ENCODE results near the gene MOB2.
A peak's percentile ranks its signal among the peaks of the same experiment; 100 is the strongest.

MOB2 gene

GRCh38 chr11:1450949-1451710, 35.4 kb downstream of the MOB2 start:
- H3K36me3 ChIP-seq (ENCODE audit: control insufficient read depth in 4 of 4, insufficient read depth in 4 of 4, low read length in 3 of 4), result peaks cover 0 to 2% (median 0%) of the 10 kb centered on the region in 4 experiments
- H3K27me3 ChIP-seq (replicated peaks in 2 of 5; ENCODE audit: control insufficient read depth in 4 of 5, insufficient read depth in 5 of 5, low read length in 4 of 5), result peaks cover 0 to 3% (median 0%) of the 10 kb centered on the region in 5 experiments
- no peak overlapping the region for H3K4me3 ChIP-seq (ENCODE audit: control insufficient read depth in 1 of 7, extremely low read depth in 1 of 7, insufficient read depth in 4 of 7, low read depth in 2 of 7, low read length in 6 of 7)
- H3K4me1 ChIP-seq (ENCODE audit: control extremely low read depth in 1 of 4, control insufficient read depth in 4 of 4, insufficient read depth in 4 of 4, low read length in 3 of 4), result peaks cover 0 to 6% (median 2%) of the 10 kb centered on the region in 4 experiments
- H3K27ac ChIP-seq (ENCODE audit: insufficient read depth in 1 of 2, low read depth in 1 of 2, low read length in 2 of 2, poor library complexity in 1 of 2, severe bottlenecking in 2 of 2), result no peak overlapping the region
- H3K9me3 ChIP-seq (ENCODE audit: control extremely low read depth in 1 of 5, control insufficient read depth in 4 of 5, insufficient read depth in 2 of 5, low read depth in 1 of 5, low read length in 4 of 5), result no peaks in the 10 kb centered on the region
- peak in 2 of 3 donors; percentile 16 to 19 for DNase-seq
- CTCF ChIA-PET, result no interaction called here
- WGBS (ENCODE audit: insufficient coverage), result 93% methylated on average over 21 of the region's 22 CpGs
- POLR2A ChIA-PET, result no interaction called here

- ChIA-PET CTCF (no interaction called here), POLR2A (no interaction called here)
- H3K36me3 ChIP-seq (ENCODE audit: control insufficient read depth in 4 of 4, insufficient read depth in 4 of 4, low read length in 3 of 4), result peaks cover 0 to 2% (median 0%) of the 10 kb centered on the region in 4 experiments
- peaks cover 0 to 6% (median 2%) of the 10 kb centered on the region in 4 experiments for H3K4me1 ChIP-seq (ENCODE audit: control extremely low read depth in 1 of 4, control insufficient read depth in 4 of 4, insufficient read depth in 4 of 4, low read length in 3 of 4)
- peaks cover 0 to 3% (median 0%) of the 10 kb centered on the region in 5 experiments for H3K27me3 ChIP-seq (replicated peaks in 2 of 5; ENCODE audit: control insufficient read depth in 4 of 5, insufficient read depth in 5 of 5, low read length in 4 of 5)
- H3K4me3 ChIP-seq (ENCODE audit: control insufficient read depth in 1 of 7, extremely low read depth in 1 of 7, insufficient read depth in 4 of 7, low read depth in 2 of 7, low read length in 6 of 7), result no peak overlapping the region
- WGBS (ENCODE audit: insufficient coverage), result 96% methylated on average over 22 of the region's 29 CpGs
- H3K27ac ChIP-seq (ENCODE audit: insufficient read depth in 1 of 2, low read depth in 1 of 2, low read length in 2 of 2, poor library complexity in 1 of 2, severe bottlenecking in 2 of 2), result no peak overlapping the region
- no peaks in the 10 kb centered on the region for H3K9me3 ChIP-seq (ENCODE audit: control extremely low read depth in 1 of 5, control insufficient read depth in 4 of 5, insufficient read depth in 2 of 5, low read depth in 1 of 5, low read length in 4 of 5)
- DNase-seq, result no peak
These were observed 36.2 kb downstream of the MOB2 start for GRCh38 chr11:1450344-1450875.

- CTCF ChIA-PET, result no interaction called here
- H3K27ac ChIP-seq (ENCODE audit: insufficient read depth in 1 of 2, low read depth in 1 of 2, low read length in 2 of 2, poor library complexity in 1 of 2, severe bottlenecking in 2 of 2), result no peak overlapping the region
- WGBS (ENCODE audit: insufficient coverage), result 86% methylated on average over 18 of the region's 31 CpGs
- H3K4me1 ChIP-seq (ENCODE audit: control extremely low read depth in 1 of 4, control insufficient read depth in 4 of 4, insufficient read depth in 4 of 4, low read length in 3 of 4), result peaks cover 0 to 6% (median 2%) of the 10 kb centered on the region in 4 experiments
- H3K9me3 ChIP-seq (ENCODE audit: control extremely low read depth in 1 of 5, control insufficient read depth in 4 of 5, insufficient read depth in 2 of 5, low read depth in 1 of 5, low read length in 4 of 5), result no peaks in the 10 kb centered on the region
- no peak overlapping the region for H3K4me3 ChIP-seq (ENCODE audit: control insufficient read depth in 1 of 7, extremely low read depth in 1 of 7, insufficient read depth in 4 of 7, low read depth in 2 of 7, low read length in 6 of 7)
- POLR2A ChIA-PET, result no interaction called here
- peaks cover 0 to 2% (median 0%) of the 10 kb centered on the region in 4 experiments for H3K36me3 ChIP-seq (ENCODE audit: control insufficient read depth in 4 of 4, insufficient read depth in 4 of 4, low read length in 3 of 4)
- H3K27me3 ChIP-seq (replicated peaks in 2 of 5; ENCODE audit: control insufficient read depth in 4 of 5, insufficient read depth in 5 of 5, low read length in 4 of 5), result peaks cover 0 to 3% (median 0%) of the 10 kb centered on the region in 5 experiments
- no peak for DNase-seq
These were observed 36.9 kb downstream of the MOB2 start for GRCh38 chr11:1449490-1450243.

- Histone ChIP-seq H3K9me3 (ENCODE audit: control extremely low read depth in 1 of 5, control insufficient read depth in 4 of 5, insufficient read depth in 2 of 5, low read depth in 1 of 5, low read length in 4 of 5) (no peaks in the 10 kb centered on the region), H3K4me3 (ENCODE audit: control insufficient read depth in 1 of 7, extremely low read depth in 1 of 7, insufficient read depth in 4 of 7, low read depth in 2 of 7, low read length in 6 of 7) (no peak overlapping the region), H3K36me3 (ENCODE audit: control insufficient read depth in 4 of 4, insufficient read depth in 4 of 4, low read length in 3 of 4) (peaks cover 0 to 2% (median 0%) of the 10 kb centered on the region in 4 experiments), H3K27me3 (replicated peaks in 2 of 5; ENCODE audit: control insufficient read depth in 4 of 5, insufficient read depth in 5 of 5, low read length in 4 of 5) (peaks cover 0 to 3% (median 0%) of the 10 kb centered on the region in 5 experiments), H3K27ac (ENCODE audit: insufficient read depth in 1 of 2, low read depth in 1 of 2, low read length in 2 of 2, poor library complexity in 1 of 2, severe bottlenecking in 2 of 2) (no peak overlapping the region), H3K4me1 (ENCODE audit: control extremely low read depth in 1 of 4, control insufficient read depth in 4 of 4, insufficient read depth in 4 of 4, low read length in 3 of 4) (peaks cover 0 to 6% (median 2%) of the 10 kb centered on the region in 4 experiments)
- CTCF ChIA-PET, result no interaction called here
- POLR2A ChIA-PET, result no interaction called here
- 35% methylated on average over 23 of the region's 24 CpGs for WGBS (ENCODE audit: insufficient coverage)
- DNase-seq, result peak in 1 of 3 donors; percentile 9
These were observed 37.7 kb downstream of the MOB2 start for GRCh38 chr11:1448882-1449281.

- WGBS (ENCODE audit: insufficient coverage), result 84% methylated on average over 37 of the region's 49 CpGs
- DNase-seq, result no peak
- POLR2A ChIA-PET, result interaction anchor here (0.6 kb wide), 1 partner anchor 10 kb away, joined by 3 read pairs; no protein-coding TSS in a partner anchor
- H3K4me1 ChIP-seq (ENCODE audit: control extremely low read depth in 1 of 4, control insufficient read depth in 4 of 4, insufficient read depth in 4 of 4, low read length in 3 of 4), result peaks cover 0 to 6% (median 2%) of the 10 kb centered on the region in 4 experiments
- H3K27ac ChIP-seq (ENCODE audit: insufficient read depth in 1 of 2, low read depth in 1 of 2, low read length in 2 of 2, poor library complexity in 1 of 2, severe bottlenecking in 2 of 2), result no peak overlapping the region
- no peaks in the 10 kb centered on the region for H3K9me3 ChIP-seq (ENCODE audit: control extremely low read depth in 1 of 5, control insufficient read depth in 4 of 5, insufficient read depth in 2 of 5, low read depth in 1 of 5, low read length in 4 of 5)
- peaks cover 0 to 2% (median 0%) of the 10 kb centered on the region in 5 experiments for H3K27me3 ChIP-seq (replicated peaks in 2 of 5; ENCODE audit: control insufficient read depth in 4 of 5, insufficient read depth in 5 of 5, low read length in 4 of 5)
- H3K36me3 ChIP-seq (ENCODE audit: control insufficient read depth in 4 of 4, insufficient read depth in 4 of 4, low read length in 3 of 4), result peaks cover 0 to 2% (median 0%) of the 10 kb centered on the region in 4 experiments
- CTCF ChIA-PET, result no interaction called here
- H3K4me3 ChIP-seq (ENCODE audit: control insufficient read depth in 1 of 7, extremely low read depth in 1 of 7, insufficient read depth in 4 of 7, low read depth in 2 of 7, low read length in 6 of 7), result no peak overlapping the region
These were observed 38.4 kb downstream of the MOB2 start for GRCh38 chr11:1447845-1448825.

GRCh38 chr11:1446623-1447022, 40.0 kb downstream of the MOB2 start:
- H3K4me1 ChIP-seq (ENCODE audit: control extremely low read depth in 1 of 4, control insufficient read depth in 4 of 4, insufficient read depth in 4 of 4, low read length in 3 of 4), result peaks cover 0 to 4% (median 2%) of the 10 kb centered on the region in 4 experiments
- 89% methylated on average over 8 of the region's 9 CpGs for WGBS (ENCODE audit: insufficient coverage)
- no peak for DNase-seq
- peaks cover 0 to 2% (median 0%) of the 10 kb centered on the region in 4 experiments for H3K36me3 ChIP-seq (ENCODE audit: control insufficient read depth in 4 of 4, insufficient read depth in 4 of 4, low read length in 3 of 4)
- no peaks in the 10 kb centered on the region for H3K9me3 ChIP-seq (ENCODE audit: control extremely low read depth in 1 of 5, control insufficient read depth in 4 of 5, insufficient read depth in 2 of 5, low read depth in 1 of 5, low read length in 4 of 5)
- H3K27ac ChIP-seq (ENCODE audit: insufficient read depth in 1 of 2, low read depth in 1 of 2, low read length in 2 of 2, poor library complexity in 1 of 2, severe bottlenecking in 2 of 2), result no peak overlapping the region
- ChIA-PET CTCF (no interaction called here), POLR2A (interaction anchor here (0.6 kb wide), 1 partner anchor 76 kb away, joined by 3 read pairs; no protein-coding TSS in a partner anchor)
- no peaks in the 10 kb centered on the region for H3K27me3 ChIP-seq (replicated peaks in 2 of 5; ENCODE audit: control insufficient read depth in 4 of 5, insufficient read depth in 5 of 5, low read length in 4 of 5)
- H3K4me3 ChIP-seq (ENCODE audit: control insufficient read depth in 1 of 7, extremely low read depth in 1 of 7, insufficient read depth in 4 of 7, low read depth in 2 of 7, low read length in 6 of 7), result no peak overlapping the region
